MM.1S (cell line): ENCODE data around the gene TBX2.

Experiments used
- DNase-seq: peaks from one replicate; pipeline ENCODE4 v3.0.0-alpha.2; 2015
- H2AFZ ChIP-seq: fragments of 300-600 bp; sonication (generic); 2 replicates; pipeline ENCODE4 v1.6.0; 2016; ENCODE audit warnings: antibody characterized with exemption, low read length
- H3F3A ChIP-seq: fragments of 300-600 bp; sonication (generic); 2 replicates; pipeline ENCODE4 v1.6.1; 2016; ENCODE audit warnings: mild to moderate bottlenecking, antibody characterized with exemption, low read length, moderate library complexity, mixed read lengths; ENCODE audit not compliant: insufficient read depth
- H3K27ac ChIP-seq: fragments of 300-600 bp; sonication (generic); 2 replicates; pipeline ENCODE4 v1.5.1; 2016; ENCODE audit warnings: mild to moderate bottlenecking, low read length
- H3K27me3 ChIP-seq: fragments of 300-600 bp; sonication (generic); replicated peaks from 2 replicates; pipeline ENCODE4 v1.6.0; 2016; ENCODE audit warnings: low read length; ENCODE audit not compliant: insufficient read depth
- H3K36me3 ChIP-seq: fragments of 300-600 bp; sonication (generic); replicated peaks from 2 replicates; pipeline ENCODE4 v1.6.1; 2016; ENCODE audit warnings: mild to moderate bottlenecking, low read length, mixed read lengths; ENCODE audit not compliant: insufficient read depth
- H3K4me1 ChIP-seq: fragments of 300-600 bp; sonication (generic); 2 replicates; pipeline ENCODE4 v1.6.1; 2016; ENCODE audit warnings: low read length, mixed read lengths
- H3K4me2 ChIP-seq: fragments of 300-600 bp; sonication (generic); 2 replicates; pipeline ENCODE4 v1.6.0; 2016; ENCODE audit warnings: low read depth, low read length
- H3K4me3 ChIP-seq: fragments of 300-600 bp; sonication (generic); 2 replicates; pipeline ENCODE4 v1.5.1; 2016; ENCODE audit warnings: low read length, mixed read lengths
- H3K79me2 ChIP-seq: fragments of 300-600 bp; sonication (generic); 2 replicates; pipeline ENCODE4 v1.6.1; 2016; ENCODE audit warnings: mixed run types, low read length, mixed read lengths
- H3K9ac ChIP-seq: fragments of 300-600 bp; sonication (generic); 2 replicates; pipeline ENCODE4 v1.6.1; 2016; ENCODE audit warnings: low read length, mixed read lengths
- H3K9me2 ChIP-seq: fragments of 300-600 bp; sonication (generic); replicated peaks from 2 replicates; pipeline ENCODE4 v1.6.1; 2016; ENCODE audit warnings: mild to moderate bottlenecking, low read length, mixed read lengths; ENCODE audit not compliant: insufficient read depth
- H3K9me3 ChIP-seq: fragments of 300-600 bp; sonication (generic); replicated peaks from 2 replicates; pipeline ENCODE4 v1.6.1; 2016; ENCODE audit warnings: mild to moderate bottlenecking, low read length, mixed read lengths; ENCODE audit not compliant: insufficient read depth
- H4K20me1 ChIP-seq: fragments of 300-600 bp; sonication (generic); 2 replicates; pipeline ENCODE4 v1.6.1; 2016; ENCODE audit warnings: mild to moderate bottlenecking, low read length, moderate library complexity, mixed read lengths; ENCODE audit not compliant: insufficient read depth
- EZH2 ChIP-seq: fragments of 300-600 bp; sonication (generic); optimal IDR thresholded peaks from 2 replicates; pipeline ENCODE3; 2017; ENCODE audit warnings: low read depth, mild to moderate bottlenecking, antibody characterized with exemption, low read length, mixed read lengths
- EZH2phosphoT487 ChIP-seq: fragments of 300-600 bp; sonication (generic); IDR thresholded peaks from 2 replicates; pipeline ENCODE4 v1.6.1; 2018; ENCODE audit warnings: antibody characterized with exemption, low read length
- TF ChIP-seq, protein P1 (sequence below): fragments of 300-600 bp; sonication (generic); IDR thresholded peaks from 2 replicates; pipeline ENCODE4 v1.5.1; 2016; ENCODE audit warnings: antibody characterized with exemption, low read length, mixed read lengths

Gene TBX2

DNA sequence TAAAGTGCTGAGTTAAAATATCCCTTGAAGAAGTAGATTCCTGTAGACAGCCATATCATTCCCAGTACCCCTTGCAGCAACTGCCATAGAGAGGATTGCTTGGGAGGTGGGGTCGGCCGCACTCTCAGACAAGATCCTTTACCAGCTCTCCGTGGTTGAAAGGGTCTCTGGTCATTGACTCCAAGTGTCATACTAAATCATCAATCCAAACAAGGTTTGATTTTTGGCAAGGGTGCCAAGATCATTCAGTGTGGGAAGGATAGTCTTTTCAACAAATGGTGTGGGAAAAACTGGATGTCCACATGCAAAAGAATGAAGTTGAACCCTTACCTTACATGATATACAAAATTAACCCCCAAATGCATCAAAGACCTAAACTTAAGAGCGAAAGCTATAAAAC lies 21.8 kb downstream of the TBX2 start:
- H2AFZ ChIP-seq = no peak overlapping the region
- no peaks in the 10 kb centered on the region for H3K36me3 ChIP-seq
- no peak overlapping the region for H3K9ac ChIP-seq
- no peak for TF ChIP-seq EZH2
- TF ChIP-seq EZH2phosphoT487 = no peak
- TF ChIP-seq, protein P1, sequence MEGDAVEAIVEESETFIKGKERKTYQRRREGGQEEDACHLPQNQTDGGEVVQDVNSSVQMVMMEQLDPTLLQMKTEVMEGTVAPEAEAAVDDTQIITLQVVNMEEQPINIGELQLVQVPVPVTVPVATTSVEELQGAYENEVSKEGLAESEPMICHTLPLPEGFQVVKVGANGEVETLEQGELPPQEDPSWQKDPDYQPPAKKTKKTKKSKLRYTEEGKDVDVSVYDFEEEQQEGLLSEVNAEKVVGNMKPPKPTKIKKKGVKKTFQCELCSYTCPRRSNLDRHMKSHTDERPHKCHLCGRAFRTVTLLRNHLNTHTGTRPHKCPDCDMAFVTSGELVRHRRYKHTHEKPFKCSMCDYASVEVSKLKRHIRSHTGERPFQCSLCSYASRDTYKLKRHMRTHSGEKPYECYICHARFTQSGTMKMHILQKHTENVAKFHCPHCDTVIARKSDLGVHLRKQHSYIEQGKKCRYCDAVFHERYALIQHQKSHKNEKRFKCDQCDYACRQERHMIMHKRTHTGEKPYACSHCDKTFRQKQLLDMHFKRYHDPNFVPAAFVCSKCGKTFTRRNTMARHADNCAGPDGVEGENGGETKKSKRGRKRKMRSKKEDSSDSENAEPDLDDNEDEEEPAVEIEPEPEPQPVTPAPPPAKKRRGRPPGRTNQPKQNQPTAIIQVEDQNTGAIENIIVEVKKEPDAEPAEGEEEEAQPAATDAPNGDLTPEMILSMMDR = no peak
- no peaks in the 10 kb centered on the region for H3K4me1 ChIP-seq
- H3K27me3 ChIP-seq = no peaks in the 10 kb centered on the region
- no peak overlapping the region for H3K4me2 ChIP-seq
- no peaks in the 10 kb centered on the region for H4K20me1 ChIP-seq
- H3K4me3 ChIP-seq = no peak overlapping the region
- no peak overlapping the region for H3K27ac ChIP-seq
- no peaks in the 10 kb centered on the region for H3K79me2 ChIP-seq
- H3K9me3 ChIP-seq = no peaks in the 10 kb centered on the region
- H3F3A ChIP-seq = no peaks in the 10 kb centered on the region
- H3K9me2 ChIP-seq = no peaks in the 10 kb centered on the region
- no peak for DNase-seq

DNA sequence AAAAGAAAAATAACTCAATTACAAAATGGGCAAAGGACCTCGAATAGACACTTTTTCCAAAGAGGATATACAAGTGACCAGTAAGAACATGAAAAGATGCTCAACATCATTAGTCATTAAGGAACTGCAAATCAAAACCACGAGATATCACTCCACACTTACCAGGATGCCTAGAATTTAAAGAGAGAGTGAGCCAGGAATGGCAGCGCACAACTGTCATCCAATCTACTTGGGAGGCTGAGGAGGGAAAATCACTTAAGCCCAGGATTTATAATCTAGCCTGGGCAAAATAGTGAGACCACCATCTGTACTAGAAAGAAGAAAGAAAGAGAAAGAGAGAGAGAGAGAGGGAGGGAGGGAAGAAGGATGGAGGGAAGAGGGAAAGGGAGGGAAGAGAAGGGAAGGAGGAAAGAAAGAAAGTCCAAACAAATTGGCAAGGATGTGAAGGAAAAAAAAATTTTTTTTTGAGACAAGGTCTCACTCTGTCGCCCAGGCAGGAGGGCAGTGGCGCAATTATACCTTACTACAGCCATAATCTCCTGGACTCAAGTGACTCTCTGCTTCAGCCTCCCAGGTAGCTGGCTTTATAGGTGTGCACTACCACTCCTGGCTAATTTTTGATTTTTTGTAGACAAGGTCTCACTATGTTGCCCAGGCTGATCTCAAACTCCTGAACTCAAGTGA lies 22.6 kb downstream of the TBX2 start:
- DNase-seq = no peak
- Histone ChIP-seq H3K27me3 (no peaks in the 10 kb centered on the region), H3K36me3 (no peaks in the 10 kb centered on the region), H3K9me2 (no peaks in the 10 kb centered on the region), H3K4me2 (no peak overlapping the region), H3K4me3 (no peak overlapping the region), H3K9me3 (no peaks in the 10 kb centered on the region), H3F3A (no peaks in the 10 kb centered on the region), H3K79me2 (no peaks in the 10 kb centered on the region), H3K27ac (no peak overlapping the region), H3K4me1 (no peaks in the 10 kb centered on the region), H3K9ac (no peak overlapping the region), H4K20me1 (no peaks in the 10 kb centered on the region), H2AFZ (no peak overlapping the region)
- TF ChIP-seq EZH2phosphoT487 (no peak), EZH2 (no peak)
- TF ChIP-seq, protein P1 = no peak

DNA sequence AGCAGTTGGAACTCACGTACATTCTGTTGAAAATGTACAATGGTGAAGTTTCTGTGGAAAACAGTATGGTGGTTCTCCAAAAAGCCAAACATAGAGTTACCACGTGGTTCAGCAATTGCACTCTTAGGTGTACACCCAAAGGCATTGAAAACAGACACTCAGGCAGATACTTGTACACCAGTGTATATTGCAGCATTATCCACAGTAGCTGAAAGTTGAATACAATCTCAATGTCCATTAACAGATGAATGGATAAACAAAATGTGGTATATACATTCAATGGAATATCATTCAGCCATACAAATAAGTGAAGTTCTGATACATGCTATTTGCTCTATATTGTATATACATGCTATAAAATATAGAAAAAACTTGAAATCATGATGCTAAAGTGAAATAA lies 23.2 kb downstream of the TBX2 start:
- Histone ChIP-seq H3K36me3 (no peaks in the 10 kb centered on the region), H3K9me2 (no peaks in the 10 kb centered on the region), H3K4me2 (no peak overlapping the region), H3K9ac (no peak overlapping the region), H4K20me1 (no peaks in the 10 kb centered on the region), H3K27me3 (no peaks in the 10 kb centered on the region), H3K79me2 (no peaks in the 10 kb centered on the region), H2AFZ (no peak overlapping the region), H3K4me3 (no peak overlapping the region), H3K27ac (no peak overlapping the region), H3K9me3 (no peaks in the 10 kb centered on the region), H3F3A (no peaks in the 10 kb centered on the region), H3K4me1 (no peaks in the 10 kb centered on the region)
- TF ChIP-seq, protein P1 = no peak
- TF ChIP-seq EZH2phosphoT487 = no peak
- TF ChIP-seq EZH2 = no peak
- DNase-seq = no peak
